ENCODE measurements around the gene RAI14. TPM values are rescaled to one million over a fixed set of nuclear protein-coding genes. Genes with fewer than 3 reads are reported as not detected.
A peak's percentile ranks its signal among the peaks of the same experiment; 100 is the strongest.

The RAI14 gene
- total RNA-seq, 1 experiment from 2014 or later, result 71.5 TPM

DNA sequence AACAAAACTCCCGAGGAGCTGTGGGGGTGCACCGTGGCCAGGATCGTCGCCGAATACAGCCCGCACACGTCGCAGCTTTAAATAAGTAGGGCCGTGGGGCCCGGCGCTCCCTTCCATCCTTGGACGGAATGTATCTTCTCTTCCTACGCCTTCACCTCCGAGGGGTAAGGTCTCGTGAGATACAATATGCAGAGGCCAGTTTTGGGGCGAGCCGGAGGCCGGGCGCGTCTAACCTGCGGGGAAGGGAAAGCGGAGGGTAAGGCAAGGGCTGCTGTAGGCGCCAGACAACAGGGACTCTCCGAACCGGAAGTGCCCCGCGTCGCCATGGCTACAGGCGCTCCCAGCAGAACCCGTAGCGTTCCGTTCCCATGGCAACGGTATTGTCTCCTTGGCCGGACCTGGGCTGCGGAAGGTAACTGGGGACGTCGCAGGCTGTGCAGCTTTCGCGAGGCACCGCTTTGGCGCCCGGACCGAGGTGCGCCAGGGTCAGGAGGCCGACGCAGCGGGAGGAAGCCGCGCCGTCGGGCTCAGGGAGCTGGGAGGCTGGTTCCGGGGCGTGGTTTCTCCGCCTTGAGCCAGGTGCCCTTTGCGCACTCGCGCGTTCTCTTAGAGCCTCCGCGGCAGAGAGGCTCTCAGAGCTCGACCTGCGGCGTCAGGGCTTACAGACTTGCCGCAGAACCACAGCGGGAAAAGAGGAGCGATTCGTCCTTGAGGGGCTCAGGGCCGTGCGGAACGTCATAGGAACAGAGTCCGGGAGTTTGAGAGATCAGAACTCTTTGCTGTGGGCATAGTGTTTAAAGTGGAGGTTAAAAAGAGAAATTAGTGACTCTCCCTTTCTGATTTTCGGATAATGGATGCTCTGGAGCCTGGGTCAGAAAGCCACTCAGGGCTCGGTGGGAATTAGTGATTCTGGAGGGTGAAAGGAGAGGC lies 182.9 kb downstream of the RAI14 start, which contains the start of gene TTC23L:
TTC23L (plus strand) TSS at position 380 of the 930 bp plus-strand sequence. CDS start 1,508 bp downstream, outside the sequence.
- Mint-ChIP-seq H3K36me3 (ENCODE audit: insufficient read depth, unreplicated experiment) (peaks cover 25% of the 10 kb centered on the region), H3K9me3 (ENCODE audit: unreplicated experiment) (no peaks in the 10 kb centered on the region), H3K4me1 (ENCODE audit: low read depth, unreplicated experiment) (peaks cover 13% of the 10 kb centered on the region), H3K27ac (ENCODE audit: unreplicated experiment) (peak within 1 kb of the TSS; percentile 96), H3K27me3 (ENCODE audit: insufficient read depth, unreplicated experiment) (no peaks in the 10 kb centered on the region), H3K4me3 (ENCODE audit: unreplicated experiment) (peak within 1 kb of the TSS; percentile 86)
- H3K9me3 ChIP-seq, result no peaks in the 10 kb centered on the region
- peak within 1 kb of the TSS; percentile 72 for H3K4me3 ChIP-seq (ENCODE audit: low read depth, low read length)
- no TSS peak for BruUV-seq (replicated peaks)
- DNase-seq, result peak; percentile 92 to 93
- ChIA-PET POLR2A (interaction anchor here (0.5 to 1.6 kb wide), 6 partner anchors 9 to 183 kb away, joined by 3 to 14 read pairs (median 8); partner anchors contain the start of genes BRIX1, DNAJC21, RAD1 and RAI14), CTCF (interaction anchor here (0.6 kb wide), 1 partner anchor 9 kb away, joined by 3 read pairs; no protein-coding TSS in a partner anchor)
- TF ChIP-seq, protein P1, sequence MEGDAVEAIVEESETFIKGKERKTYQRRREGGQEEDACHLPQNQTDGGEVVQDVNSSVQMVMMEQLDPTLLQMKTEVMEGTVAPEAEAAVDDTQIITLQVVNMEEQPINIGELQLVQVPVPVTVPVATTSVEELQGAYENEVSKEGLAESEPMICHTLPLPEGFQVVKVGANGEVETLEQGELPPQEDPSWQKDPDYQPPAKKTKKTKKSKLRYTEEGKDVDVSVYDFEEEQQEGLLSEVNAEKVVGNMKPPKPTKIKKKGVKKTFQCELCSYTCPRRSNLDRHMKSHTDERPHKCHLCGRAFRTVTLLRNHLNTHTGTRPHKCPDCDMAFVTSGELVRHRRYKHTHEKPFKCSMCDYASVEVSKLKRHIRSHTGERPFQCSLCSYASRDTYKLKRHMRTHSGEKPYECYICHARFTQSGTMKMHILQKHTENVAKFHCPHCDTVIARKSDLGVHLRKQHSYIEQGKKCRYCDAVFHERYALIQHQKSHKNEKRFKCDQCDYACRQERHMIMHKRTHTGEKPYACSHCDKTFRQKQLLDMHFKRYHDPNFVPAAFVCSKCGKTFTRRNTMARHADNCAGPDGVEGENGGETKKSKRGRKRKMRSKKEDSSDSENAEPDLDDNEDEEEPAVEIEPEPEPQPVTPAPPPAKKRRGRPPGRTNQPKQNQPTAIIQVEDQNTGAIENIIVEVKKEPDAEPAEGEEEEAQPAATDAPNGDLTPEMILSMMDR (IDR thresholded peaks at IDR 0.05; ENCODE audit: insufficient read depth in 1 of 2, low read depth in 1 of 2, low read length in 1 of 2, severe bottlenecking in 1 of 2, unreplicated experiment in 1 of 2), result no peak
- intact Hi-C loops (cut with micrococcal nuclease; ENCODE audit: unreplicated experiment), result loop anchor here (1.0 to 5.0 kb wide), 5 partner anchors 9 to 352 kb away; partner anchors contain the start of gene RAI14
- no peaks in the 10 kb centered on the region for H3K27me3 ChIP-seq (replicated peaks; ENCODE audit: control insufficient read depth, insufficient read depth, low read length)
- H3K36me3 ChIP-seq (ENCODE audit: control insufficient read depth, insufficient read depth, low read length), result no peaks in the 10 kb centered on the region
- H3K4me1 ChIP-seq, result peaks cover 6% of the 10 kb centered on the region; the same call in 1 of the 2 replicates

DNA sequence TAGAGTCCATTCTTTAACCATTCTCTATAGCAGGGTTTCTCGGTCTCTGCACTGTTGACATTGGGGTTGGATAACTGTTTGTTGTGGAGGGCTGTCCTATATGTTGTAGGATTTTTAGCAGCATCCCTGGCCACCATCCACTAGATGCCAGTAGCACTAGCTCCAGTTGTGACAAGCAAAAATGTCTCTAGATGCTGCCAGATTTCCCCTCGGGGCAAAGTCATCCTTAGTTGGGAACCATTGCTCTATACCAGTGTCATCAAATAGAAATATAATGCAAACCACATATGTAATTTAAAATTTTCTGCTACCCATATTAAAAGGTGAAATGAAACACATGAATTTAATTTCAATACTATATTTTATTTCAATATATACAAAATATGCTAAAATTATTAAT lies 185.7 kb downstream of the RAI14 start:
- no peak overlapping the region for H3K27ac Mint-ChIP-seq (ENCODE audit: unreplicated experiment)

DNA sequence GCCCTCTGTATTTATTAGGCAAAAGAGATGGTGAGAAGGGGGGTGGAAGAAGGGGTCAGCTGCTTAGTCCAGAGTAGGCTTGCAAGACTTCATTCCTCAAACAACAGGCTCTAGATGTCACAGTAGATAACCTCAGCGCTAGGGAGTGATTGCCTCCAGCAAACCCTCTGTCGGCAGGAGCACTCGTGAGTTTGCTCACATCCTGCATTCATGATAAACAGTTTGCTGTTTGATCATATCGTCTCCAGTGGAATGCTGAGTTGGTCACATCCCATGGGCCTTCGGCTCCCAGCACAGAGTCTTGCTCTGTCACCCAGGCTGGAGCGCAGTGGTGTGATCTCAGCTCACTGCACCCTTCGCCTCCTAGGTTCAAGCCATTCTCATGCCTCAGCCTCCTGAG lies 186.4 kb downstream of the RAI14 start:
- intact Hi-C loops (cut with micrococcal nuclease; ENCODE audit: unreplicated experiment), result no loop called here
- TF ChIP-seq, protein P1 (IDR thresholded peaks at IDR 0.05; ENCODE audit: insufficient read depth in 1 of 2, low read depth in 1 of 2, low read length in 1 of 2, severe bottlenecking in 1 of 2, unreplicated experiment in 1 of 2), result no peak

More for the DNA sequence above, 185.7 kb downstream of the RAI14 start:
- no peaks in the 10 kb centered on the region for H3K9me3 ChIP-seq
- H3K27me3 ChIP-seq (replicated peaks; ENCODE audit: control insufficient read depth, insufficient read depth, low read length), result no peaks in the 10 kb centered on the region
- ChIA-PET CTCF (no interaction called here), POLR2A (no interaction called here)
- H3K9me3 Mint-ChIP-seq (ENCODE audit: unreplicated experiment), result no peaks in the 10 kb centered on the region
- peaks cover 13% of the 10 kb centered on the region for H3K4me1 Mint-ChIP-seq (ENCODE audit: low read depth, unreplicated experiment)
- H3K4me3 Mint-ChIP-seq (ENCODE audit: unreplicated experiment), result no peak overlapping the region
- H3K36me3 ChIP-seq (ENCODE audit: control insufficient read depth, insufficient read depth, low read length), result no peaks in the 10 kb centered on the region
- H3K36me3 Mint-ChIP-seq (ENCODE audit: insufficient read depth, unreplicated experiment), result peaks cover 14% of the 10 kb centered on the region
- no TSS peak for BruUV-seq (replicated peaks)
- TF ChIP-seq, protein P1 (IDR thresholded peaks at IDR 0.05; ENCODE audit: insufficient read depth in 1 of 2, low read depth in 1 of 2, low read length in 1 of 2, severe bottlenecking in 1 of 2, unreplicated experiment in 1 of 2), result no peak
- peaks cover 7% of the 10 kb centered on the region; the same call in 1 of the 2 replicates for H3K4me1 ChIP-seq
- intact Hi-C loops (cut with micrococcal nuclease; ENCODE audit: unreplicated experiment), result no loop called here
- no peak for DNase-seq
- H3K4me3 ChIP-seq (ENCODE audit: low read depth, low read length), result no peak overlapping the region
- H3K27me3 Mint-ChIP-seq (ENCODE audit: insufficient read depth, unreplicated experiment), result no peaks in the 10 kb centered on the region

More for the DNA sequence above, 186.4 kb downstream of the RAI14 start:
- POLR2A ChIA-PET, result no interaction called here
- no peaks in the 10 kb centered on the region for H3K9me3 Mint-ChIP-seq (ENCODE audit: unreplicated experiment)
- H3K4me1 Mint-ChIP-seq (ENCODE audit: low read depth, unreplicated experiment), result peaks cover 13% of the 10 kb centered on the region
- Histone ChIP-seq H3K4me1 (peaks cover 13% of the 10 kb centered on the region), H3K36me3 (ENCODE audit: control insufficient read depth, insufficient read depth, low read length) (no peaks in the 10 kb centered on the region), H3K27me3 (replicated peaks; ENCODE audit: control insufficient read depth, insufficient read depth, low read length) (no peaks in the 10 kb centered on the region), H3K9me3 (no peaks in the 10 kb centered on the region), H3K4me3 (ENCODE audit: low read depth, low read length) (no peak overlapping the region)
- H3K4me3 Mint-ChIP-seq (ENCODE audit: unreplicated experiment), result no peak overlapping the region
- BruUV-seq (replicated peaks), result no TSS peak
- H3K27me3 Mint-ChIP-seq (ENCODE audit: insufficient read depth, unreplicated experiment), result no peaks in the 10 kb centered on the region
- no peak overlapping the region for H3K27ac Mint-ChIP-seq (ENCODE audit: unreplicated experiment)
- no peak for DNase-seq
- CTCF ChIA-PET, result no interaction called here
- peaks cover 14% of the 10 kb centered on the region for H3K36me3 Mint-ChIP-seq (ENCODE audit: insufficient read depth, unreplicated experiment)
